Activated T-helper 1 cell treated with Interleukin-2 at 50 U/mL for 16 hours (primary cell): ENCODE measurements around the gene KRTAP17-1.
"Not testable (repeated sequence)": the region's sequence is repeated elsewhere in the genome, so short reads cannot be mapped to it uniquely, and the experiment has no call there.

ENCODE experiments used
- DNase-seq: peaks from one replicate; pipeline ENCODE4 v3.0.0-alpha.2; 2020; ENCODE audit warnings: low read depth

KRTAP17-1 gene

GRCh38 chr17:41315204-41315794 lies at the start of gene KRTAP17-1:
Gene KRTAP17-1 (minus strand): TSS chr17:41315710. CDS start chr17:41315650, 60 bp downstream.
- DNase-seq = no peak

GRCh38 chr17:41363881-41364280 lies 48.4 kb upstream of the KRTAP17-1 start:
- no peak for DNase-seq

GRCh38 chr17:41360296-41360995 lies 44.9 kb upstream of the KRTAP17-1 start:
- DNase-seq = no peak

GRCh38 chr17:41354536-41354935 lies 39.0 kb upstream of the KRTAP17-1 start:
- no peak for DNase-seq

- DNase-seq = no peak
Observed at GRCh38 chr17:41352597-41353366, 37.3 kb upstream of the KRTAP17-1 start.

- no peak for DNase-seq
Observed at GRCh38 chr17:41351177-41351576, 35.7 kb upstream of the KRTAP17-1 start.

GRCh38 chr17:41350381-41350878 lies 34.9 kb upstream of the KRTAP17-1 start, which contains the start of gene KRT33A:
Gene KRT33A (minus strand): TSS chr17:41350828. CDS start chr17:41350767, 61 bp downstream.
- DNase-seq = not testable (repeated sequence)

- DNase-seq = no peak
Observed at GRCh38 chr17:41347869-41348760, 32.6 kb upstream of the KRTAP17-1 start.

GRCh38 chr17:41346421-41346820 lies 30.9 kb upstream of the KRTAP17-1 start:
- not testable (repeated sequence) for DNase-seq

GRCh38 chr17:41345992-41346391 lies 30.5 kb upstream of the KRTAP17-1 start:
- DNase-seq = no peak

- no peak for DNase-seq
Observed at GRCh38 chr17:41343029-41343428, 27.5 kb upstream of the KRTAP17-1 start.

- no peak for DNase-seq
Observed at GRCh38 chr17:41340934-41341861, 25.7 kb upstream of the KRTAP17-1 start.

- DNase-seq = no peak
Observed at GRCh38 chr17:41340494-41340893, 25.0 kb upstream of the KRTAP17-1 start.

- no peak for DNase-seq
Observed at GRCh38 chr17:41339571-41340172, 24.2 kb upstream of the KRTAP17-1 start.

GRCh38 chr17:41338961-41339485 lies 23.5 kb upstream of the KRTAP17-1 start:
- DNase-seq = no peak

- no peak for DNase-seq
Observed at GRCh38 chr17:41335747-41336146, 20.2 kb upstream of the KRTAP17-1 start.

GRCh38 chr17:41334385-41335305 lies 19.1 kb upstream of the KRTAP17-1 start:
- DNase-seq = no peak

- DNase-seq = no peak
Observed at GRCh38 chr17:41333836-41334235, 18.3 kb upstream of the KRTAP17-1 start.

GRCh38 chr17:41333098-41333497 lies 17.6 kb upstream of the KRTAP17-1 start:
- no peak for DNase-seq
